Activated naive CD8-positive, alpha-beta T cell treated with anti-CD3 and anti-CD28 coated beads, Interleukin-2, amount 10 ng/mL, durations not matched to agents 7 days and 5 days (primary cell): ENCODE data around the gene ST3GAL2. TPM values are rescaled to one million over a fixed set of nuclear protein-coding genes. Genes with fewer than 3 reads are reported as not detected.
A peak's percentile ranks its signal among the peaks of the same experiment; 100 is the strongest.
"Not testable (repeated sequence)": the region's sequence is repeated elsewhere in the genome, so short reads cannot be mapped to it uniquely, and the experiment has no call there.

Source experiments
- ATAC-seq: fragments of 150-1000 bp; cut with Tn5 transposase; one replicate; pipeline ENCODE4 v1.10.0; 2021; ENCODE audit warnings: low read depth, moderate library complexity
- POLR2A ChIA-PET: fragments of 350-600 bp; sonication (Branson Sonifier 250); formaldehyde crosslinking; loops from one replicate; lab custom pipeline; 2021; ENCODE audit warnings: antibody characterized with exemption; lab: Charles Lee
- DNase-seq: peaks from one replicate; pipeline ENCODE4 v3.0.0; 2021
- H3K27ac Mint-ChIP-seq: one replicate; pipeline ENCODE4 v1.8.0; 2022; ENCODE audit warnings: mild to moderate bottlenecking, mixed read lengths
- H3K27me3 Mint-ChIP-seq: one replicate; pipeline ENCODE4 v1.8.0; 2022; ENCODE audit warnings: mild to moderate bottlenecking, moderate library complexity, mixed read lengths
- H3K36me3 Mint-ChIP-seq: one replicate; pipeline ENCODE4 v1.8.0; 2021; ENCODE audit warnings: mild to moderate bottlenecking, mixed read lengths
- H3K4me1 Mint-ChIP-seq: one replicate; pipeline ENCODE4 v1.8.0; 2021; ENCODE audit warnings: mixed read lengths
- H3K4me3 Mint-ChIP-seq: one replicate; pipeline ENCODE4 v1.8.0; 2022; ENCODE audit warnings: mild to moderate bottlenecking, moderate library complexity, mixed read lengths
- H3K9me3 Mint-ChIP-seq: one replicate; pipeline ENCODE4 v1.8.0; 2021; ENCODE audit warnings: mixed read lengths
- total RNA-seq, 2 experiments: library from RNA; stranded (reverse); gene quantifications; one replicate each; pipeline ENCODE4 v1.2.3, GENCODE V29; 2021

Gene ST3GAL2
- total RNA-seq, 2 experiments from 2014 or later: 31.9 to 38.6 TPM

- H3K9me3 Mint-ChIP-seq: no peaks in the 10 kb centered on the region
- DNase-seq: peak; percentile 81
- peak; percentile 84 for ATAC-seq
- peaks cover 2% of the 10 kb centered on the region for H3K36me3 Mint-ChIP-seq
- POLR2A ChIA-PET: interaction anchor here (0.5 to 1.7 kb wide), 3 partner anchors 43 to 121 kb away, joined by 3 to 7 read pairs (median 6); partner anchors contain the start of gene ST3GAL2
- H3K4me3 Mint-ChIP-seq: no peak overlapping the region
- H3K27me3 Mint-ChIP-seq: no peaks in the 10 kb centered on the region
- H3K27ac Mint-ChIP-seq: no peak overlapping the region
- H3K4me1 Mint-ChIP-seq: peaks cover 9% of the 10 kb centered on the region
Measured at GRCh38 chr16:70395345-70395901, 43.5 kb downstream of the ST3GAL2 start.

GRCh38 chr16:70394853-70395252 lies 44.0 kb downstream of the ST3GAL2 start:
- H3K27ac Mint-ChIP-seq: no peak overlapping the region
- H3K27me3 Mint-ChIP-seq: no peaks in the 10 kb centered on the region
- peaks cover 4% of the 10 kb centered on the region for H3K36me3 Mint-ChIP-seq
- ATAC-seq (no peak), DNase-seq (no peak)
- H3K9me3 Mint-ChIP-seq: no peaks in the 10 kb centered on the region
- POLR2A ChIA-PET: interaction anchor here (0.5 to 5.1 kb wide), 2 partner anchors 14 to 122 kb away, joined by 3 to 24 read pairs; no protein-coding TSS in a partner anchor
- peaks cover 9% of the 10 kb centered on the region for H3K4me1 Mint-ChIP-seq
- no peak overlapping the region for H3K4me3 Mint-ChIP-seq

GRCh38 chr16:70393662-70394061 lies 45.2 kb downstream of the ST3GAL2 start:
- Mint-ChIP-seq H3K27me3 (no peaks in the 10 kb centered on the region), H3K4me1 (peaks cover 9% of the 10 kb centered on the region), H3K4me3 (no peak overlapping the region), H3K27ac (no peak overlapping the region), H3K9me3 (no peaks in the 10 kb centered on the region), H3K36me3 (peaks cover 4% of the 10 kb centered on the region)
- ATAC-seq (no peak), DNase-seq (no peak)
- POLR2A ChIA-PET: interaction anchor here (5.1 kb wide), 1 partner anchor 13 kb away, joined by 24 read pairs; no protein-coding TSS in a partner anchor

- H3K9me3 Mint-ChIP-seq: no peaks in the 10 kb centered on the region
- no peak for ATAC-seq
- no peak for DNase-seq
- H3K27me3 Mint-ChIP-seq: no peaks in the 10 kb centered on the region
- POLR2A ChIA-PET: interaction anchor here (5.1 kb wide), 1 partner anchor 12 kb away, joined by 24 read pairs; no protein-coding TSS in a partner anchor
- no peak overlapping the region for H3K4me3 Mint-ChIP-seq
- H3K4me1 Mint-ChIP-seq: peaks cover 9% of the 10 kb centered on the region
- H3K27ac Mint-ChIP-seq: no peak overlapping the region
- peaks cover 9% of the 10 kb centered on the region for H3K36me3 Mint-ChIP-seq
Measured at GRCh38 chr16:70392606-70393005, 46.3 kb downstream of the ST3GAL2 start.

GRCh38 chr16:70391881-70392481 lies 46.9 kb downstream of the ST3GAL2 start:
- H3K27ac Mint-ChIP-seq: no peak overlapping the region
- H3K27me3 Mint-ChIP-seq: no peaks in the 10 kb centered on the region
- DNase-seq: no peak
- ATAC-seq: no peak
- POLR2A ChIA-PET: interaction anchor here (0.6 to 5.1 kb wide), 2 partner anchors 11 to 133 kb away, joined by 3 to 24 read pairs; no protein-coding TSS in a partner anchor
- H3K4me1 Mint-ChIP-seq: peaks cover 9% of the 10 kb centered on the region
- H3K9me3 Mint-ChIP-seq: no peaks in the 10 kb centered on the region
- peaks cover 10% of the 10 kb centered on the region for H3K36me3 Mint-ChIP-seq
- H3K4me3 Mint-ChIP-seq: no peak overlapping the region

- no peaks in the 10 kb centered on the region for H3K9me3 Mint-ChIP-seq
- ATAC-seq (no peak), DNase-seq (no peak)
- POLR2A ChIA-PET: interaction anchor here (0.6 to 5.1 kb wide), 2 partner anchors 11 to 134 kb away, joined by 3 to 24 read pairs; no protein-coding TSS in a partner anchor
- no peak overlapping the region for H3K4me3 Mint-ChIP-seq
- H3K4me1 Mint-ChIP-seq: peaks cover 9% of the 10 kb centered on the region
- H3K27ac Mint-ChIP-seq: no peak overlapping the region
- no peaks in the 10 kb centered on the region for H3K27me3 Mint-ChIP-seq
- peaks cover 10% of the 10 kb centered on the region for H3K36me3 Mint-ChIP-seq
Measured at GRCh38 chr16:70391446-70391845, 47.5 kb downstream of the ST3GAL2 start.

- Mint-ChIP-seq H3K27ac (peak overlapping the region; percentile 12), H3K27me3 (no peaks in the 10 kb centered on the region), H3K4me3 (no peak overlapping the region), H3K4me1 (peaks cover 9% of the 10 kb centered on the region), H3K36me3 (peaks cover 10% of the 10 kb centered on the region), H3K9me3 (no peaks in the 10 kb centered on the region)
- POLR2A ChIA-PET: interaction anchor here (5.1 kb wide), 1 partner anchor 10 kb away, joined by 24 read pairs; no protein-coding TSS in a partner anchor
- no peak for ATAC-seq
- no peak for DNase-seq
Measured at GRCh38 chr16:70390774-70391173, 48.1 kb downstream of the ST3GAL2 start.

GRCh38 chr16:70388006-70388680 lies 50.8 kb downstream of the ST3GAL2 start:
- no peak overlapping the region for H3K27ac Mint-ChIP-seq

GRCh38 chr16:70386289-70386986 lies 52.5 kb downstream of the ST3GAL2 start:
- not testable (repeated sequence) for H3K4me3 Mint-ChIP-seq, ATAC-seq, H3K4me1 Mint-ChIP-seq, H3K9me3 Mint-ChIP-seq, H3K27me3 Mint-ChIP-seq, DNase-seq, H3K27ac Mint-ChIP-seq
- POLR2A ChIA-PET: interaction anchor here (1.1 to 1.3 kb wide), 2 partner anchors 17 to 45 kb away, joined by 3 to 5 read pairs; no protein-coding TSS in a partner anchor
- peaks cover 12% of the 10 kb centered on the region for H3K36me3 Mint-ChIP-seq

More at GRCh38 chr16:70388006-70388680, 50.8 kb downstream of the ST3GAL2 start:
- Mint-ChIP-seq H3K4me3 (no peak overlapping the region), H3K4me1 (peaks cover 7% of the 10 kb centered on the region), H3K36me3 (peaks cover 10% of the 10 kb centered on the region), H3K27me3 (no peaks in the 10 kb centered on the region), H3K9me3 (no peaks in the 10 kb centered on the region)
- no peak for DNase-seq
- ATAC-seq: no peak
- POLR2A ChIA-PET: no interaction called here

GRCh38 chr16:70383421-70383960 lies 55.4 kb downstream of the ST3GAL2 start:
- H3K4me3 Mint-ChIP-seq: no peak overlapping the region
- DNase-seq (no peak), ATAC-seq (no peak)
- H3K9me3 Mint-ChIP-seq: no peaks in the 10 kb centered on the region
- peaks cover 9% of the 10 kb centered on the region for H3K36me3 Mint-ChIP-seq
- peaks cover 7% of the 10 kb centered on the region for H3K4me1 Mint-ChIP-seq
- no peak overlapping the region for H3K27ac Mint-ChIP-seq
- H3K27me3 Mint-ChIP-seq: no peaks in the 10 kb centered on the region
- POLR2A ChIA-PET: interaction anchor here (0.7 kb wide), 1 partner anchor 24 kb away, joined by 3 read pairs; no protein-coding TSS in a partner anchor

GRCh38 chr16:70381604-70382342 lies 57.1 kb downstream of the ST3GAL2 start:
- Mint-ChIP-seq H3K27ac (peak overlapping the region; percentile 99), H3K4me1 (peaks cover 9% of the 10 kb centered on the region), H3K36me3 (peaks cover 6% of the 10 kb centered on the region), H3K4me3 (peak overlapping the region; percentile 96), H3K9me3 (no peaks in the 10 kb centered on the region), H3K27me3 (no peaks in the 10 kb centered on the region)
- DNase-seq: no peak
- peak; percentile 29 for ATAC-seq
- POLR2A ChIA-PET: interaction anchor here (0.6 to 3.3 kb wide), 27 partner anchors 9 to 250 kb away, joined by 3 to 63 read pairs (median 5); partner anchors contain the start of genes AARS1, COG4, DDX19A and DDX19B
